HUDEP-2 (cell line): Measurements from ENCODE around the gene GJB5.

Source experiments
- DNase-seq, 76 experiments: peaks; one replicate each; lab custom pipeline; 2025; ENCODE audit not compliant: unreplicated experiment in 76 of 76; lab: John Stamatoyannopoulos, UW

Gene GJB5

GRCh38 chr1:34744851-34745250, 10.0 kb upstream of the GJB5 start:
- DNase-seq: no peak

DNA sequence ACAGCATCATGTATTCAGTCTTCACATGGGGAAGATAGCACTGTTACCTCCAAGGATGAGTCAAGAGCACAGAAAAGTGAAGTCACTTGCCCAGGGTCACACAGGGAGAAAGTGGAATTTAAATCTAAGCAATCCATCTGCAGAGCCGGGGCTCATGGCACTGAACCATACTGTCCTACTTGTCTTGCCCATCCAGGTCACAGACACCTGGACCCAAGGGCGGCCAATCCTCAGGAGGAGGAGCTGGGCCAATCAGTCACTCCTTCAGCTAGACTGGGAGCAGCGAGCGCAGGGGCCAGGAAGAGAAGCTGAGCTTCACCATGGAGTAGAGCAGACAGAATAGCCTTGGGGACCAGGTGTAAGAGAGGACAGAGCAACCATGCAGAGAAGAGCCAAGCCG, 9.2 kb upstream of the GJB5 start:
- no peak for DNase-seq

DNA sequence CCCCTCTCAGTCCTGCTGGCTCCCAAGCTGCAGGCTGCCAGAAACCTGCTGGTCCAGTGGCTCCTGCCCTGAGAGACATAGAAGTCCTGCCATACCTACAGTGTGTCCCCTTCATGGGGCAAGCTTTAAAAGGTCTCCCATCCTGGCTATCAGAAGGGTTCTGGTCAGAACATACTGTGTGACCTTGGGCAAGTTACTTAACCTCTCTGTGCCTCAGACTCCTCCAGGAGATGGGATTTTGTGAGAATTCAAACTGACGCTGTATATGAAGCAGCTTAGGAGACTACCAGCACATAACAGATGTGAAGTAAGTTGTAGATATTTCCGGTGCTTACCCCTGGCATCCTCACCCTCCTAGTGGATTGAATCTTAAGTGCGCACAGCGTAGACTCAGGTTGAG, 8.7 kb upstream of the GJB5 start:
- DNase-seq: no peak

DNA sequence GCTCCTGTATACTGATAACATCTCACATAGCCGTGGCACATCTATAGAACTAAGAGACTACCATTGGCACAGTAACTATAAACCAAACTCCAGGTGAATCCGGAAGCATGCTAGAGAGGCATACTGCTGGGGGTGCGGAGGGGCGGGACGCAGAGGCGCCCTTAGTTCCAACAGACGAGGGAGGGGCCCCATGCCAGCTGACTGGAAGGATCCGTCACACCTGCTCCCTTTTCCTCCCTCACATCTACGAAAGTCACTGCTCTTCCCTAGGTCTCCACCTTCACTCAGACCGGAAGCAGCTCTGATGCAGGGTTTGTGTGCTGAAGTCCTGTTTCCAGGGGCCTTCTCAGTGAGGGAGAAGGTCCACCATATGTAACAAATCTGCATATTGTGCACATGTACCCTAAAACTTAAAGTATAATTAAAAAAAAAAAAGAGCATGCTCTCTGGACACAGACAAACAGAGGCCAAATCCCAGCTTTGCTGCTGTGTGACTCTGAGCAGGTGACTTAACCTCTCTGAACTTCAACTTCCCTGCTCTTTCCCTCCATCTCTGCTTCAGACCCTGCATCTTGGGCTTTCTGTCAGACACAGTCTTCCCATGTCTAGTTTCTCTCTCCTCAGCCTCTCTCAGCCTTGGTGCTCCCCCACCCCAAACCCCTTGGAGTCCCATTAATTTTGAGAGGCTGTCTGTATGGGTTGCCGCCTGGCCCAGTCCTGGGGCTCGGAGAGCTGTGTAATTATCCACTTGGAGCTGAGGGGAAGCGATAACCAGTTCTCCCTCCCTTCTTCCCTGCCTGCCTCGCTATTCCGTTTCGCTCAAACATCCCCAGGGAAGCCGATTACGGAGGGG, 7.8 kb upstream of the GJB5 start:
- no peak for DNase-seq

DNA sequence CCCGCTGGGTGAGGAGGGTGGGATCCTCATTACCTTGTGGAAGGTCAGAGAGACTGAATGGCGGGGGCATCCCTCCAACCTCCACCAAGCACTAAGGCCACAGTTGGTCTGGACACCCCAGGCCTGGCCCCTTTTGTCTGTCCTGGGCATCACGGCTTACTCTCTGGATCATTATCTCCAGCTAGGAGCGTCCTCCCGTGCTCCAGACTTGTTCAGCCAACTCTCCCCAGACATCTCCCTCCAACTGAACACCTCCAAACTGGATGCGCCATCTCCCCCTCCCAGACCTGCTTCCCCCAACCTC, 7.3 kb upstream of the GJB5 start:
- DNase-seq: no peak

GRCh38 chr1:34749992-34750391, 4.9 kb upstream of the GJB5 start:
- DNase-seq: no peak

DNA sequence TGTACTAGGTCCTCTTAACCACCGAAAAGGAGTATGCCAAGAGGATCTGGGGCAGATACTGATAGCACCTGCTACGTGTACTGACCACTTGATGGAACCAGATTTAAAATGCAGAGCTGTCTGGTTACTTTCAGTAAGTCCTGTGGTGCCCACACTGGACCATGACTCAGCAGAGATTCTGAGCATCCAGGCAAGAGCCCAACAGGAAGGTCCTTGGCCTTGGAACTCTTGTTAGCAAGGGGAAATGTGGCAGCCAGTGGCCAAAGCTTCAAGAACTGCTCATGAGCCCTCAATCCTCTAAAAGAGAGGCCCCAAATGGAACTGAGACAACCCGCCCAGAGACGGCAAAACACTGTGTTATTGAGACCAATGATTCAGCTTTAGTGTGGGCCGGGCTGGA, 4.2 kb upstream of the GJB5 start:
- DNase-seq: no peak

GRCh38 chr1:34753163-34753562, 1.7 kb upstream of the GJB5 start:
- DNase-seq: no peak

GRCh38 chr1:34755961-34756360, 1.1 kb downstream of the GJB5 start:
- DNase-seq: no peak

DNA sequence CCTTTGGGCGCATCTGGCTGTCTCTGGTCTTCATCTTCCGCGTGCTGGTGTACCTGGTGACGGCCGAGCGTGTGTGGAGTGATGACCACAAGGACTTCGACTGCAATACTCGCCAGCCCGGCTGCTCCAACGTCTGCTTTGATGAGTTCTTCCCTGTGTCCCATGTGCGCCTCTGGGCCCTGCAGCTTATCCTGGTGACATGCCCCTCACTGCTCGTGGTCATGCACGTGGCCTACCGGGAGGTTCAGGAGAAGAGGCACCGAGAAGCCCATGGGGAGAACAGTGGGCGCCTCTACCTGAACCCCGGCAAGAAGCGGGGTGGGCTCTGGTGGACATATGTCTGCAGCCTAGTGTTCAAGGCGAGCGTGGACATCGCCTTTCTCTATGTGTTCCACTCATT, 2.5 kb downstream of the GJB5 start:
- DNase-seq: no peak

GRCh38 chr1:34758751-34759150, 3.9 kb downstream of the GJB5 start:
- no peak for DNase-seq

DNA sequence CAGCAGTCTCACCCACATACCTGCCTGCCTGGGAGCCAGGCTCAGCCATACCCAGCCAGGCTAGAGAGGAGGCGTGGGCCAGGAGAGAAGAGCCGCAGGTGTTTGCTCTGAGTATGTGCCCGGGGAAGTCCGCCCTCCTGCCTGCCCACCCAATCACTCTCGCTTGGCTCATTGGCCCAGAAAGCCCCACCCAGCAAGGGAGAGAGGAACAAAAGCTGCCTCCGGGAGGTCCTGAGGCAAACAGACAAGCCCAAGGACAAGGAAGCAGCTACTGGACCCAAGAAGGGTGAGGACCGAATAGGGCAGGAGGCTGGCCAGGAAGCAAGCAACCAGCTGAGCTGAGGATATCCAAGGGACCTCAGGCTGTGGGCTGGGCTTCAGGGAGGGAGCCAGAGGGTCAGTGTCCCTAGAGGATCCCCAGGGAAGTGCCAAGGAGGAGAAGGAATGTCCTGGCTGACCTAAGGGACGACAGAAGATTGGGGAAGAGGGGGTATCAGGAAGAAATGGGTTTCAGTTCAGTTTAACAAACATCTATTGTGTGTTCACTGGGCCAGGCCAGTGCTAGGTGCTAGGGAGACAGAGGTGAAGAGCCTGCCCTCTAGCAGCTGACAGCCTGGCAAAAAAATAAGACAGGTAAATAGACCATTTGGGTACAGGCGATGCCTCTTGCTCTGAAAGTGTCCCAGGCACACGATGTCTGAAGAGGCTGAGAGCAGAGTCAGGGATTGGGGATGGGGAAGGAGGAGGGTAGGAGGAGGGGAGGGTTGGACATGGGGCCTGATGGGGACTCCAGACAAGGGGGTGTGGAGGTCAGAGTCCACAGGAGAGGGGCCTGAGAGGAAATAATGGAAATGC, 4.9 kb downstream of the GJB5 start, which contains the start of gene GJB4:
Gene GJB4 (plus strand): TSS at position 238 of the 855 bp plus-strand sequence. CDS start 1,515 bp downstream, outside the sequence.
- no peak for DNase-seq

GRCh38 chr1:34761176-34761761, 6.4 kb downstream of the GJB5 start:
- DNase-seq: no peak

DNA sequence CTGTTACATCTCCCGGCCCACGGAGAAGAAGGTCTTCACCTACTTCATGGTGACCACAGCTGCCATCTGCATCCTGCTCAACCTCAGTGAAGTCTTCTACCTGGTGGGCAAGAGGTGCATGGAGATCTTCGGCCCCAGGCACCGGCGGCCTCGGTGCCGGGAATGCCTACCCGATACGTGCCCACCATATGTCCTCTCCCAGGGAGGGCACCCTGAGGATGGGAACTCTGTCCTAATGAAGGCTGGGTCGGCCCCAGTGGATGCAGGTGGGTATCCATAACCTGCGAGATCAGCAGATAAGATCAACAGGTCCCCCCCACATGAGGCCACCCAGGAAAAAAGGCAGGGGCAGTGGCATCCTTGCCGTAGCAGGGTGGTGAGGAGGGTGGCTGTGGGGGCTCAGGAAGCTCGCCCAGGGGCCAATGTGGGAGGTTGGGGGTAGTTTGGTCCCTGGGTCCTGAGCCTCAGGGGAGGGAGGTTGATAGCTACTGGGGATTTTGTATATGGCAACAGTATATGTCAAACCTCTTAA, 7.0 kb downstream of the GJB5 start:
- DNase-seq: no peak

- DNase-seq: no peak
Observed at GRCh38 chr1:34762474-34763141, 7.8 kb downstream of the GJB5 start.

DNA sequence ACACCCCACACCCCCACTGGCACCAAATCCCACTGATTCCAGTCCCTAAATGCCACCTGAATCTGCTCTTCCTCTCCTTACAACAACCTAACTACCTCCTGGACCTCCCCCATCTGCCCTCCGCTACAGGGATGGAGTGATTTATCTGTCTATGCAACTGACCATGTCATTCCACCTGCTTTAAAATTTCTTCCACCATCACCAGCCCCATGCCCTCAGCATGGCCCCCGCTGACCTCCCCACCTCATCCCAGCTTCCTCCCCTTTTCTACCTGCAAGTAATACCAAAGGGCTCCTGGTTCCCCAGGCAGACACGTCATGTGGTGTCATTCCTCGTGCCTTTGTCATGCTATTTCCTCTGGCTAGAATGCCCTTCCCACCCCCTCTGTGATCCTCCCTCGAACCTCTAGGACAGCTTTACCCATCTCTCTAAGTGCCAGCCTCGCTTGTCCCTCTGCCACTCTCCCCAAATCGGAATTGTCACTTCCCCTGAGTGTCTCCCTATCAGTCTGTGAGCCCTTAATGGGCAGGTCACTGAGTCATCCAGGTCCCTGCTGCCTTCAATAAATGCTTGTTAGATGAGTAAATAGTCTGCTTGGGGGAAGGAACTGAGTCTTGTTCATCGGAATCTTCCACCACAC, 8.4 kb downstream of the GJB5 start:
- no peak for DNase-seq

DNA sequence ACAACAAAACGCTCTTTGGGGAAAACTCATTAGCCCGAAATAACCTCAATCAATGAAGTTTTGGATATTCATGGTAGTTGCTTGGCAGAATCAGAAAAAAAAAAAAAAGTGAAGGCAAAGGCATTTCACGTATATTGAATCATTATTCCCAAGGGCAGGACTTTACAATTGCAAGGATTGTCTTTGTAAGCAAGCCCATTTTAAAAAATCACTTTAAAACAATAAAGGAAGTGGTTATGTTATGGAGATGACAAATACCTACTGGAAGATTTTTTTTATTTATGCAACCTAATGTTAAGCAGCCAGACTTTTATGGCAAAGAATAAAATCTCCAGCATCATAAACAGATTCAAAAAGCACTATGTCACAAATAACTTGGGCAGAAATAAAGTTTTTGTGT, 14.0 kb downstream of the GJB5 start:
- no peak for DNase-seq

GRCh38 chr1:34770891-34771504, 16.2 kb downstream of the GJB5 start:
- no peak for DNase-seq

DNA sequence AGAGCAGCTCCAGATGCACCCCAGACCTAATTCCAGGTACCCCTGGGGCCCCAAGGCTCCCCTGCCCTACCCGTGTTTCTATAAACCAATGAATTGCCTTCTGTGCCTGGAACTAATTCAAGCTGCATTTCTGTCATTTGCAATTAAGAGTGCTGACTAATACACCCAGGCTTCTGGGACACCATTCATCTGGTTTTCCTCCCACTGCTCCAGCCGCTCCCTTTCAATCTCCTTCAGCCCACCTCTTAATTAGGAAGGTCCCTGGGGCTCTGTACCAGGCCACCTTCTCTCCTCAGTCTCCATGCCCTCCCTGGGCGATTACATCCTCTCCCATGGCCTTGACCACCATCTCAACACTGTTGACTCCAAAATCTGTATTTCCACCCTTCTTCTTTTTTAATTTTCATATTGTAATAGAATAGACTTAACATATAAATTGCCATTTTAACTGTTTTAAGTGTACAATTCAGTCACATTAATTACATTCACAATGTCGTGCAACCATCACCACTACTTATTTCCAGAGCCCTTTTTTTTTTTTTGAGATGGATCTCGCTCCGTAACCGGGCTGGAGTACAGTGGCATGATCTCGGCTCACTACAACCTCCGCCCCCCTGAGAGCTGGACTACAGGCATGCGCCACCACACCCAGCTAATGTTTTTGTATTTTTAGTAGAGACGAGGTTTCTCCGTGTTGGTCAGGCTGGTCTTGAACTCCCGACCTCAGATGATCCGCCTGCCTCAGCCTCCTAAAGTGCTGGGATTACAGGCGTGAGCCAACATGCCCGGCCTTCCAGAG, 16.9 kb downstream of the GJB5 start:
- no peak for DNase-seq
